Colonic mucosa (tissue), 4 donors: Measurements from ENCODE around the gene BSG. TPM values are rescaled to one million over a fixed set of nuclear protein-coding genes. Genes with fewer than 3 reads are reported as not detected.
"Not testable (repeated sequence)": the region's sequence is repeated elsewhere in the genome, so short reads cannot be mapped to it uniquely, and the experiment has no call there.

Experiments used
- DNase-seq: peaks from one replicate; pipeline ENCODE4 v3.0.0-alpha.2; 2020
- H3K27ac ChIP-seq: fragments of 200-600 bp; one replicate; pipeline ENCODE4 v1.8.0; 2021
- H3K27me3 ChIP-seq: fragments of 200-600 bp; one replicate; pipeline ENCODE4 v1.8.0; 2021
- H3K36me3 ChIP-seq: fragments of 200-600 bp; one replicate; pipeline ENCODE4 v1.8.0; 2021
- H3K4me1 ChIP-seq: fragments of 200-600 bp; one replicate; pipeline ENCODE4 v1.8.0; 2021; ENCODE audit warnings: mild to moderate bottlenecking
- H3K4me3 ChIP-seq: fragments of 200-600 bp; one replicate; pipeline ENCODE4 v1.8.0; 2021
- H3K9ac ChIP-seq, 2 donors: one replicate each; pipeline ENCODE4 v1.7.0; 2013; ENCODE audit warnings: control low read depth in 2 of 2, low read depth in 2 of 2, low read length in 2 of 2
- H3K9me3 ChIP-seq: fragments of 200-600 bp; one replicate; pipeline ENCODE4 v1.8.0; 2021
- CTCF ChIP-seq: fragments of 200-600 bp; IDR thresholded peaks from one replicate; pipeline ENCODE4 v1.8.0; 2022; ENCODE audit warnings: antibody characterized with exemption, mild to moderate bottlenecking
- intact Hi-C: fragments of 100-400 bp; cut with DNase I; formaldehyde crosslinking; loops from one replicate; pipeline ENCODE4 v1.14.1; 2022
- total RNA-seq, 2 donors: library from RNA; stranded (reverse); fragmentation: NEBNext Ultra II Directional in 1 of 2; extraction: Animal tissue kit (Norgen Biotek cat#: 25700) in 1 of 2; gene quantifications; one replicate each; pipeline ENCODE4 v1.2.1, GENCODE V29; 2021
- donor health status: healthy.
- donor health status: DM: no; HTN: no; CAD: no.
- donor health status: DM: no; HTN: no; CAD: no.

Gene BSG
- total RNA-seq, 2 donors from 2014 or later: 920 to 1,084 TPM

GRCh38 chr19:601790-602189, 29.4 kb downstream of the BSG start:
- DNase-seq: no peak
- no peak overlapping the region for H3K4me3 ChIP-seq
- TF ChIP-seq CTCF: no peak
- no peaks in the 10 kb centered on the region for H3K36me3 ChIP-seq
- no peaks in the 10 kb centered on the region for H3K9me3 ChIP-seq
- H3K27ac ChIP-seq: no peak overlapping the region
- no peak overlapping the region for H3K9ac ChIP-seq
- no peaks in the 10 kb centered on the region for H3K27me3 ChIP-seq
- intact Hi-C loops: no loop called here
- H3K4me1 ChIP-seq: no peaks in the 10 kb centered on the region

GRCh38 chr19:602391-603301, 30.2 kb downstream of the BSG start:
- DNase-seq: no peak
- Histone ChIP-seq H3K27ac (no peak overlapping the region), H3K9ac (no peak overlapping the region), H3K27me3 (no peaks in the 10 kb centered on the region), H3K4me3 (no peak overlapping the region), H3K36me3 (no peaks in the 10 kb centered on the region), H3K9me3 (no peaks in the 10 kb centered on the region), H3K4me1 (no peaks in the 10 kb centered on the region)
- intact Hi-C loops: no loop called here
- no peak for TF ChIP-seq CTCF

GRCh38 chr19:603302-603639, 30.9 kb downstream of the BSG start:
- H3K9me3 ChIP-seq, H3K36me3 ChIP-seq, H3K9ac ChIP-seq, H3K4me1 ChIP-seq, intact Hi-C loops, H3K27me3 ChIP-seq, H3K27ac ChIP-seq, DNase-seq, H3K4me3 ChIP-seq: not testable (repeated sequence)

GRCh38 chr19:603779-604178, 31.4 kb downstream of the BSG start:
- H3K4me1 ChIP-seq, H3K36me3 ChIP-seq, H3K9me3 ChIP-seq, H3K27ac ChIP-seq, H3K27me3 ChIP-seq, H3K4me3 ChIP-seq, DNase-seq, H3K9ac ChIP-seq, intact Hi-C loops: not testable (repeated sequence)

- H3K9ac ChIP-seq: no peak overlapping the region
- TF ChIP-seq CTCF: no peak
- no peak overlapping the region for H3K4me3 ChIP-seq
- H3K36me3 ChIP-seq: no peaks in the 10 kb centered on the region
- no peak overlapping the region for H3K27ac ChIP-seq
- DNase-seq: peak; percentile 37
- intact Hi-C loops: no loop called here
- H3K4me1 ChIP-seq: no peaks in the 10 kb centered on the region
- H3K27me3 ChIP-seq: peaks cover 3% of the 10 kb centered on the region
- no peaks in the 10 kb centered on the region for H3K9me3 ChIP-seq
Observed at GRCh38 chr19:604355-604754, 32.0 kb downstream of the BSG start.

GRCh38 chr19:605061-605971, 32.9 kb downstream of the BSG start:
- intact Hi-C loops, H3K9me3 ChIP-seq, H3K4me3 ChIP-seq, H3K9ac ChIP-seq, H3K36me3 ChIP-seq, DNase-seq, H3K27ac ChIP-seq, H3K4me1 ChIP-seq: not testable (repeated sequence)
- peaks cover 11% of the 10 kb centered on the region for H3K27me3 ChIP-seq
